ENCODE data around the gene EIF3D.

DNA sequence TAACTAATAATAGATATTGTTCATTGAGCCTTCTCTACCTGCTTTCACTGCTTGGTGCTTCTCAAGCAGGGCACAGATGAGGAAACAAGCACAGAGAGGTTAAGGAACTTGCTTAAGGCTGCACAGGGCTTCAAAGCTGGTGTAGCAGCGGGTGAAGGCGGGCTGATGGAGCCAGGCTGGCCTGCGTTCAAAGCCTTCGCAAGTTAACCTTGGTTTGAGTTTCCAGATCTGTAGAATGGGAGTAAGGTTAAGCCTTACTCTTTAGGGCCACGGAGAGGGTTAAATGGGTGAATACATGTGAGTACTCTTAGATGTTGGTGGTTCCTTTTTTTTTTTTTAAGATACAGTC lies 36.2 kb upstream of the EIF3D start:
- TF ChIP-seq, protein P1, sequence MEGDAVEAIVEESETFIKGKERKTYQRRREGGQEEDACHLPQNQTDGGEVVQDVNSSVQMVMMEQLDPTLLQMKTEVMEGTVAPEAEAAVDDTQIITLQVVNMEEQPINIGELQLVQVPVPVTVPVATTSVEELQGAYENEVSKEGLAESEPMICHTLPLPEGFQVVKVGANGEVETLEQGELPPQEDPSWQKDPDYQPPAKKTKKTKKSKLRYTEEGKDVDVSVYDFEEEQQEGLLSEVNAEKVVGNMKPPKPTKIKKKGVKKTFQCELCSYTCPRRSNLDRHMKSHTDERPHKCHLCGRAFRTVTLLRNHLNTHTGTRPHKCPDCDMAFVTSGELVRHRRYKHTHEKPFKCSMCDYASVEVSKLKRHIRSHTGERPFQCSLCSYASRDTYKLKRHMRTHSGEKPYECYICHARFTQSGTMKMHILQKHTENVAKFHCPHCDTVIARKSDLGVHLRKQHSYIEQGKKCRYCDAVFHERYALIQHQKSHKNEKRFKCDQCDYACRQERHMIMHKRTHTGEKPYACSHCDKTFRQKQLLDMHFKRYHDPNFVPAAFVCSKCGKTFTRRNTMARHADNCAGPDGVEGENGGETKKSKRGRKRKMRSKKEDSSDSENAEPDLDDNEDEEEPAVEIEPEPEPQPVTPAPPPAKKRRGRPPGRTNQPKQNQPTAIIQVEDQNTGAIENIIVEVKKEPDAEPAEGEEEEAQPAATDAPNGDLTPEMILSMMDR (IDR thresholded peaks at IDR 0.05; ENCODE audit: insufficient read depth, low read length) = no peak
- no peak for TF ChIP-seq POLR2AphosphoS5 (IDR thresholded peaks at IDR 0.05; ENCODE audit: low read depth)
- TF ChIP-seq, protein P2, sequence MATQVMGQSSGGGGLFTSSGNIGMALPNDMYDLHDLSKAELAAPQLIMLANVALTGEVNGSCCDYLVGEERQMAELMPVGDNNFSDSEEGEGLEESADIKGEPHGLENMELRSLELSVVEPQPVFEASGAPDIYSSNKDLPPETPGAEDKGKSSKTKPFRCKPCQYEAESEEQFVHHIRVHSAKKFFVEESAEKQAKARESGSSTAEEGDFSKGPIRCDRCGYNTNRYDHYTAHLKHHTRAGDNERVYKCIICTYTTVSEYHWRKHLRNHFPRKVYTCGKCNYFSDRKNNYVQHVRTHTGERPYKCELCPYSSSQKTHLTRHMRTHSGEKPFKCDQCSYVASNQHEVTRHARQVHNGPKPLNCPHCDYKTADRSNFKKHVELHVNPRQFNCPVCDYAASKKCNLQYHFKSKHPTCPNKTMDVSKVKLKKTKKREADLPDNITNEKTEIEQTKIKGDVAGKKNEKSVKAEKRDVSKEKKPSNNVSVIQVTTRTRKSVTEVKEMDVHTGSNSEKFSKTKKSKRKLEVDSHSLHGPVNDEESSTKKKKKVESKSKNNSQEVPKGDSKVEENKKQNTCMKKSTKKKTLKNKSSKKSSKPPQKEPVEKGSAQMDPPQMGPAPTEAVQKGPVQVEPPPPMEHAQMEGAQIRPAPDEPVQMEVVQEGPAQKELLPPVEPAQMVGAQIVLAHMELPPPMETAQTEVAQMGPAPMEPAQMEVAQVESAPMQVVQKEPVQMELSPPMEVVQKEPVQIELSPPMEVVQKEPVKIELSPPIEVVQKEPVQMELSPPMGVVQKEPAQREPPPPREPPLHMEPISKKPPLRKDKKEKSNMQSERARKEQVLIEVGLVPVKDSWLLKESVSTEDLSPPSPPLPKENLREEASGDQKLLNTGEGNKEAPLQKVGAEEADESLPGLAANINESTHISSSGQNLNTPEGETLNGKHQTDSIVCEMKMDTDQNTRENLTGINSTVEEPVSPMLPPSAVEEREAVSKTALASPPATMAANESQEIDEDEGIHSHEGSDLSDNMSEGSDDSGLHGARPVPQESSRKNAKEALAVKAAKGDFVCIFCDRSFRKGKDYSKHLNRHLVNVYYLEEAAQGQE (IDR thresholded peaks at IDR 0.05; ENCODE audit: insufficient replicate concordance, low read depth) = no peak
- no peak for TF ChIP-seq GABPA (IDR thresholded peaks at IDR 0.05; ENCODE audit: low read depth)
